Natural killer cell (primary cell): ENCODE measurements around the gene RPL39. TPM values are rescaled to one million over a fixed set of nuclear protein-coding genes. Genes with fewer than 3 reads are reported as not detected.
"Not testable (repeated sequence)": the region's sequence is repeated elsewhere in the genome, so short reads cannot be mapped to it uniquely, and the experiment has no call there.

Source experiments
- ATAC-seq, 3 donors: fragments of 150-1000 bp in 2 of 3; fragments of 200-7000 bp in 1 of 3; cut with Tn5 transposase; 1 replicate in 1 of 3; 2 replicates in 2 of 3; pipeline ENCODE4 v1.10.0; 2021; ENCODE audit warnings: mild to moderate bottlenecking in 2 of 3, moderate library complexity in 2 of 3
- DNase-seq, 2 donors: peaks; one replicate each; pipeline versions ENCODE4 v3.0.0 to v3.0.0-alpha.2; 2013 to 2021; ENCODE audit warnings: mixed read lengths in 1 of 2
- H3K27ac ChIP-seq: one replicate; pipeline ENCODE4 v1.5.1; 2013; ENCODE audit warnings: mild to moderate bottlenecking, low read length
- H3K27me3 ChIP-seq: one replicate; pipeline ENCODE4 v1.6.1; 2013; ENCODE audit warnings: low read length; ENCODE audit not compliant: control insufficient read depth, insufficient read depth
- H3K36me3 ChIP-seq: one replicate; pipeline ENCODE4 v1.6.1; 2013; ENCODE audit warnings: low read length; ENCODE audit not compliant: control insufficient read depth, insufficient read depth
- H3K4me1 ChIP-seq: one replicate; pipeline ENCODE4 v1.6.1; 2013; ENCODE audit warnings: low read length; ENCODE audit not compliant: control insufficient read depth, insufficient read depth
- H3K4me3 ChIP-seq: one replicate; pipeline ENCODE4 v1.5.1; 2013; ENCODE audit warnings: low read length
- H3K9me3 ChIP-seq: one replicate; pipeline ENCODE4 v1.6.1; 2013; ENCODE audit warnings: low read length; ENCODE audit not compliant: control insufficient read depth, insufficient read depth
- H3K27ac Mint-ChIP-seq, 2 donors: one replicate each; pipeline ENCODE4 v1.8.0; 2022; ENCODE audit warnings: mild to moderate bottlenecking in 2 of 2, mixed read lengths in 2 of 2, moderate library complexity in 1 of 2
- H3K27me3 Mint-ChIP-seq, 2 donors: one replicate each; pipeline ENCODE4 v1.8.0; 2022; ENCODE audit warnings: low read depth in 2 of 2, mixed read lengths in 2 of 2
- H3K36me3 Mint-ChIP-seq: one replicate; pipeline ENCODE4 v1.8.0; 2022; ENCODE audit warnings: mixed read lengths
- H3K4me1 Mint-ChIP-seq, 2 donors: one replicate each; pipeline ENCODE4 v1.8.0; 2022; ENCODE audit warnings: mixed read lengths in 2 of 2
- H3K4me3 Mint-ChIP-seq: one replicate; pipeline ENCODE4 v1.8.0; 2022; ENCODE audit warnings: mild to moderate bottlenecking, moderate library complexity, mixed read lengths
- H3K9me3 Mint-ChIP-seq, 2 donors: one replicate each; pipeline ENCODE4 v1.8.0; 2022; ENCODE audit warnings: mixed read lengths in 2 of 2
- WGBS: methylation state at CpG from one replicate; pipeline ENCODE4 v1.1.7; 2013; ENCODE audit warnings: missing lambda C conversion rate; ENCODE audit not compliant: insufficient coverage; 5-methylcytosine and 5-hydroxymethylcytosine counted together
- intact Hi-C: fragments of 100-400 bp; cut with micrococcal nuclease; formaldehyde crosslinking; loops from one replicate; pipeline ENCODE4 v1.14.2; 2022
- total RNA-seq, 4 donors: library from RNA; stranded (reverse); fragments of 120-200 nt in 1 of 4; gene quantifications; one replicate each; pipeline versions ENCODE4 v1.2.3 to v1.2.4, GENCODE V29; 2013 to 2022
- TF ChIP-seq, protein P1 (sequence below): fragments of 200-600 bp; IDR thresholded peaks from one replicate; pipeline ENCODE4 v1.8.0; 2022; ENCODE audit warnings: antibody characterized with exemption

The RPL39 gene
- total RNA-seq, 3 donors from 2014 or later (not counting 1 experiment from before 2014, with no cell fraction given), result 1,040 to 1,487 (median 1,381) TPM

DNA sequence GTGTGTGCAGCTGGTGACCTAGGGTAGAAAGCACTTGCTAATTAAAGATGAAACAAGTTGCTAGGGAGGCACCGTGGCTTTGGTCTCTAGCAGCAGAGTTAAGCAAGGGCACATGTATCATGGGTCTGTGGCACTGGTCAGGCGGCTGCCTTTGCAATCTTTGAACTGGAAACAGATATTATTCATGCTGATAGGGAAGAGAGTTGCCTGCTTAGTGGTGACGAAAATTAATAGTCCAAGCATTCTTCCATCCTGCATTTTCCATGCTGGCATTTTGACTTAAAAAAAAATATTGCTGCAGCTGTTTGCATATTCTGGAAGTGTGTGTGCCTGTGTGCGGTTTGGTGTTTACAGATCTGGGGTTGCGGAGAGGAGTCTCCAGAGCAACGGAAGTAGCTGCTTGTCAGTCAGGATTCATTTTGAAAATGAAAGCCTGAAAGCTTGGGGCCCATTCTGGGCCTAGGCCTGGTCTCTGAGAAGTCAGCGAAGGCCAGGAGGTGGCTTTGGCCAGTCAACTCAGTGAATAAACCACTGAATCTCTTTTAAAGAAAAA lies 35.4 kb downstream of the RPL39 start:
- Mint-ChIP-seq H3K27me3 (no peaks in the 10 kb centered on the region), H3K4me3 (peak overlapping the region; percentile 79), H3K4me1 (peaks cover 30 to 33% of the 10 kb centered on the region in 2 donors), H3K27ac (peak overlapping the region; percentile 95), H3K36me3 (no peaks in the 10 kb centered on the region), H3K9me3 (no peaks in the 10 kb centered on the region)
- Histone ChIP-seq H3K4me1 (peaks cover 54% of the 10 kb centered on the region), H3K36me3 (no peaks in the 10 kb centered on the region), H3K9me3 (no peaks in the 10 kb centered on the region), H3K27me3 (no peaks in the 10 kb centered on the region), H3K4me3 (no peak overlapping the region), H3K27ac (peak overlapping the region; percentile 95)
- TF ChIP-seq, protein P1, sequence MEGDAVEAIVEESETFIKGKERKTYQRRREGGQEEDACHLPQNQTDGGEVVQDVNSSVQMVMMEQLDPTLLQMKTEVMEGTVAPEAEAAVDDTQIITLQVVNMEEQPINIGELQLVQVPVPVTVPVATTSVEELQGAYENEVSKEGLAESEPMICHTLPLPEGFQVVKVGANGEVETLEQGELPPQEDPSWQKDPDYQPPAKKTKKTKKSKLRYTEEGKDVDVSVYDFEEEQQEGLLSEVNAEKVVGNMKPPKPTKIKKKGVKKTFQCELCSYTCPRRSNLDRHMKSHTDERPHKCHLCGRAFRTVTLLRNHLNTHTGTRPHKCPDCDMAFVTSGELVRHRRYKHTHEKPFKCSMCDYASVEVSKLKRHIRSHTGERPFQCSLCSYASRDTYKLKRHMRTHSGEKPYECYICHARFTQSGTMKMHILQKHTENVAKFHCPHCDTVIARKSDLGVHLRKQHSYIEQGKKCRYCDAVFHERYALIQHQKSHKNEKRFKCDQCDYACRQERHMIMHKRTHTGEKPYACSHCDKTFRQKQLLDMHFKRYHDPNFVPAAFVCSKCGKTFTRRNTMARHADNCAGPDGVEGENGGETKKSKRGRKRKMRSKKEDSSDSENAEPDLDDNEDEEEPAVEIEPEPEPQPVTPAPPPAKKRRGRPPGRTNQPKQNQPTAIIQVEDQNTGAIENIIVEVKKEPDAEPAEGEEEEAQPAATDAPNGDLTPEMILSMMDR, result no peak
- intact Hi-C loops, result loop anchor here (5.0 to 10.0 kb wide), 4 partner anchors 36 to 181 kb away; partner anchors contain the start of genes NKRF, RPL39 and UBE2A
- ATAC-seq (peak; percentile 60 to 77 (median 77)), DNase-seq (peak; percentile 41 to 76)
- 0% methylated on average over 5 of the region's 7 CpGs for WGBS

DNA sequence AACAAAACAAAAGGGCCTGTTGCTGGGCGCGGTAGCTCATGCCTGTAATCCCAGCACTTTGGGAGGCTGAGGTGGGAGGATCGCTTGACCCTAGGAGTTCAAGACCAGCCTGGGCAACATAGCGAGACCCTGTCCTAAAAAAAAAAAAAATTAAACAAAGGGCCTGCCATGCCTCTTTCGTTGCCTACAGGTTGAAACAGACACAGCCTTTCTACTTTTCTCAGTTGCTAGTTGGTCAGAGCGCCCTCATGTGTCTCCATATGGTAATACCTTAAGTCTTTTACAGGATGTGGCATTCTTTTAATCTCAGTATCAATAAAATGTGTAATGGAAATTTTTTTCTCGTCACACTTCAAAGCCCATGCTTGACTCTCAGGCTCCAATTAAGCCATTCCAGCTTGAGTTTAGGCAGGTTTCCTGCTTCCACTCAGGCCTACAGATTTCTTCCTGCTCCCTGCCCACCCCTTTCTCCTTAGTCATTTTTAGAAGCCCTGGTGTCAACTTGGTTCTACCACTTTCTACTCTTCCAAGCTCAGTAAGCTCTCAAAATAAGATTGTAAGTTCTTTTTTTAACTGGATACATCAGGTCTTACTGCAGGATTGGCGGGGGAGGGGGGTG lies 37.7 kb downstream of the RPL39 start:
- no peaks in the 10 kb centered on the region for H3K27me3 Mint-ChIP-seq
- H3K9me3 Mint-ChIP-seq, result no peaks in the 10 kb centered on the region
- peaks cover 50% of the 10 kb centered on the region for H3K4me1 ChIP-seq
- intact Hi-C loops, result loop anchor here (10.0 kb wide), 2 partner anchors 149 to 179 kb away; partner anchors contain the start of genes NKRF and UBE2A
- H3K27me3 ChIP-seq, result no peaks in the 10 kb centered on the region
- ATAC-seq (peak; percentile 52 to 69 (median 58)), DNase-seq (peak in 1 of 2 donors; percentile 88)
- peak overlapping the region; percentile 95 for H3K27ac Mint-ChIP-seq
- peaks cover 34 to 36% of the 10 kb centered on the region in 2 donors for H3K4me1 Mint-ChIP-seq
- no peaks in the 10 kb centered on the region for H3K9me3 ChIP-seq
- peak overlapping the region; percentile 95 for H3K27ac ChIP-seq
- no peak overlapping the region for H3K4me3 ChIP-seq
- peak overlapping the region; percentile 50 for H3K4me3 Mint-ChIP-seq
- TF ChIP-seq, protein P1, result peak; percentile 47
- 57% methylated on average over 5 of the region's 8 CpGs for WGBS
- H3K36me3 ChIP-seq, result no peaks in the 10 kb centered on the region
- H3K36me3 Mint-ChIP-seq, result no peaks in the 10 kb centered on the region

DNA sequence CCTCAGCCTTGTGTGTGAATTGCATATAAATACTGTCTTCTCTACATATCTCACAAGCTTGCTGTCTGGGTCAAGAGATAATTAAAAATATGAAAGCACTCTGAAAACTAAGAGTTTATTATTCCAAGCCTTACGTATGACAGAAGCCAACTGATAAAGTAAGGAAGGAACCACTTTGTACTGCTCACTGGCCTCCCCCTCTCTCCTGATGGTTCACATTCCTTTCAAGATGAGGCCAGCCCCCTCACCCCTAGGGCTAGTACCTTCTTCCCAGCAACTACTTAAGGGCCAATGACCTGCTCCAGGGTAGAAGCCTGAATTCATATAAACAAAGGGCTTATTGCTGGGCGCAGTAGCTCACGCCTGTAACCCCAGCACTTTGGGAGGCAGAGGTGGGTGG lies 38.4 kb downstream of the RPL39 start:
- Histone ChIP-seq H3K9me3 (no peaks in the 10 kb centered on the region), H3K27ac (no peak overlapping the region), H3K27me3 (no peaks in the 10 kb centered on the region), H3K4me1 (peaks cover 50% of the 10 kb centered on the region), H3K36me3 (no peaks in the 10 kb centered on the region), H3K4me3 (no peak overlapping the region)
- Mint-ChIP-seq H3K4me3 (no peak overlapping the region), H3K27me3 (no peaks in the 10 kb centered on the region), H3K4me1 (peaks cover 34 to 36% of the 10 kb centered on the region in 2 donors), H3K9me3 (no peaks in the 10 kb centered on the region), H3K27ac (no peak overlapping the region), H3K36me3 (no peaks in the 10 kb centered on the region)
- intact Hi-C loops, result loop anchor here (10.0 kb wide), 2 partner anchors 148 to 178 kb away; partner anchors contain the start of genes NKRF and UBE2A
- no peak for DNase-seq
- no peak for ATAC-seq
- TF ChIP-seq, protein P1, result no peak
- WGBS, result 92% methylated on average over 2 of the region's 3 CpGs

DNA sequence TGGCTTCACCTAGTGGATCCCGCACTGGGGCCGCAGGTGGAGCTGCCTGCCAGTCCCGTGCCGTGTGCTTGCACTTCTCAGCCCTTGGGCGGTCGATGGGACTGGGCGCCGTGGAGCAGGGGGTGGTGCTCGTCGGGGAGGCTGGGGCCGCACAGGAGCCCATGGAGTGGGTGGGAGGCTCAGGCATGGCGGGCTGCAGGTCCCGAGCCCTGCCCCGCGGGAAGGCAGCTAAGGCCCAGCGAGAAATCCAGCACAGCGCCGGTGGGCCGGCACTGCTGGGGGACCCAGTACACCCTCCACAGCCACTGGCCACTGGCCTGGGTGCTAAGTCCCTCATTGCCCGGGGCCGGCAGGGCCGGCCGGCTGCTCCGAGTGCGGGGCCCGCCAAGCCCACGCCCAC lies 40.7 kb downstream of the RPL39 start:
- WGBS, result 98% methylated on average over 7 of the region's 27 CpGs
- not testable (repeated sequence) for H3K27me3 Mint-ChIP-seq, H3K4me3 ChIP-seq, H3K27ac Mint-ChIP-seq, H3K4me3 Mint-ChIP-seq, H3K27me3 ChIP-seq, H3K36me3 ChIP-seq, H3K9me3 ChIP-seq, DNase-seq, ATAC-seq, H3K27ac ChIP-seq, H3K36me3 Mint-ChIP-seq, H3K9me3 Mint-ChIP-seq
- peaks cover 11 to 16% of the 10 kb centered on the region in 2 donors for H3K4me1 Mint-ChIP-seq
- intact Hi-C loops, result loop anchor here (10.0 kb wide), 2 partner anchors 146 to 176 kb away; partner anchors contain the start of genes NKRF and UBE2A
- peaks cover 27% of the 10 kb centered on the region for H3K4me1 ChIP-seq

DNA sequence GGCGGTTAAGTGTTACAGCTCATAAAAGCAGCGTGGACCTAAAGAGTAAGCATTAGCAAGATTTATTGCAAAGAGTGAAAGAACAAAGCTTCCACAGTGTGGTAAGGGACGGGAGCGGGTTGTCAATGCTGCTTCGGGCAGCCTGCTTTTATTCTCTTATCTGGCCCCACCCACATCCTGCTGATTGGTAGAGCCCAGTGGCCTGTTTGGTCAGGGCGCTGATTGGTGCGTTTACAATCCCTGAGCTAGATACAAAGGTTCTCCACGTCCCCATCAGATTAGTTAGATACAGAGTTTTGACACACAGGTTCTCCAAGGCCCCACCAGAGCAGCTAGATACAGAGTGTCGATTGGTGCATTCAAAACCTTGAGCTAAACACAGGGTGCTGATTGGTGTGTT lies 41.3 kb downstream of the RPL39 start:
- H3K4me3 ChIP-seq, H3K36me3 Mint-ChIP-seq, H3K4me1 Mint-ChIP-seq, H3K9me3 ChIP-seq, H3K9me3 Mint-ChIP-seq, H3K27ac ChIP-seq, H3K27me3 Mint-ChIP-seq, DNase-seq, H3K27me3 ChIP-seq, H3K36me3 ChIP-seq: not testable (repeated sequence)
- Mint-ChIP-seq H3K4me3 (peak overlapping the region; percentile 86), H3K27ac (peak overlapping the region; percentile 72 to 80)
- peak in 1 of 3 donors; percentile 13 for ATAC-seq
- peaks cover 21% of the 10 kb centered on the region for H3K4me1 ChIP-seq
- intact Hi-C loops, result loop anchor here (10.0 kb wide), 2 partner anchors 145 to 175 kb away; partner anchors contain the start of genes NKRF and UBE2A
- 47% methylated on average over 5 of the region's 9 CpGs for WGBS
